ENCODE measurements around the gene SLC25A12.
"Not testable (repeated sequence)": the region's sequence is repeated elsewhere in the genome, so short reads cannot be mapped to it uniquely, and the experiment has no call there.

SLC25A12 gene

GRCh38 chr2:171813729-171814128, 80.3 kb downstream of the SLC25A12 start:
- TF ChIP-seq ESRRG (CRISPR knock-in tag; IDR thresholded peaks at IDR 0.05) (no peak), RARB (CRISPR knock-in tag; IDR thresholded peaks at IDR 0.05) (no peak)
- ATAC-seq: no peak

- no peak for ATAC-seq
- TF ChIP-seq ESRRG (CRISPR knock-in tag; IDR thresholded peaks at IDR 0.05): no peak
- no peak for TF ChIP-seq PATZ1 (CRISPR knock-in tag; IDR thresholded peaks at IDR 0.05; ENCODE audit: borderline replicate concordance)
- no peak for TF ChIP-seq PPARA (CRISPR knock-in tag; IDR thresholded peaks at IDR 0.05; ENCODE audit: borderline replicate concordance)
- no peak for TF ChIP-seq CSDC2 (CRISPR knock-in tag; IDR thresholded peaks at IDR 0.05)
- no peak for TF ChIP-seq ZC3H10 (CRISPR knock-in tag; IDR thresholded peaks at IDR 0.05)
- no peak for TF ChIP-seq GLIS3 (CRISPR knock-in tag; IDR thresholded peaks at IDR 0.05)
- no peak for TF ChIP-seq CSRNP3 (CRISPR knock-in tag; IDR thresholded peaks at IDR 0.05)
Observed at GRCh38 chr2:171813126-171813525, 80.9 kb downstream of the SLC25A12 start.

GRCh38 chr2:171811245-171811628, 82.8 kb downstream of the SLC25A12 start:
- ATAC-seq: peak; percentile 69
- TF ChIP-seq ZNF70 (CRISPR knock-in tag; IDR thresholded peaks at IDR 0.05) (no peak), SNAI2 (CRISPR knock-in tag; IDR thresholded peaks at IDR 0.05) (no peak)

- TF ChIP-seq ISL1 (CRISPR knock-in tag; IDR thresholded peaks at IDR 0.05): no peak
- TF ChIP-seq CREB5 (CRISPR knock-in tag; IDR thresholded peaks at IDR 0.05; ENCODE audit: low read depth): no peak
- no peak for TF ChIP-seq POU6F1 (CRISPR knock-in tag; IDR thresholded peaks at IDR 0.05; ENCODE audit: borderline replicate concordance, low read depth)
- no peak for ATAC-seq
Observed at GRCh38 chr2:171810422-171811244, 83.4 kb downstream of the SLC25A12 start.

GRCh38 chr2:171808885-171809284, 85.2 kb downstream of the SLC25A12 start:
- not testable (repeated sequence) for ATAC-seq

GRCh38 chr2:171807831-171808393, 86.1 kb downstream of the SLC25A12 start:
- no peak for TF ChIP-seq ESRRG (CRISPR knock-in tag; IDR thresholded peaks at IDR 0.05)
- TF ChIP-seq ZNF8 (CRISPR knock-in tag; IDR thresholded peaks at IDR 0.05): no peak
- no peak for TF ChIP-seq GLIS3 (CRISPR knock-in tag; IDR thresholded peaks at IDR 0.05)
- no peak for TF ChIP-seq CREB5 (CRISPR knock-in tag; IDR thresholded peaks at IDR 0.05; ENCODE audit: low read depth)
- ATAC-seq: no peak

All from SK-N-SH treated with all-trans-retinoic acid at 6 μM for 48 hours (cell line).